Fibroblast of the aortic adventitia (primary cell): Measurements from ENCODE around the gene RAB9A. TPM values are rescaled to one million over a fixed set of nuclear protein-coding genes. Genes with fewer than 3 reads are reported as not detected.

Experiments used
- DNase-seq: peaks from one replicate; pipeline ENCODE4 v3.0.0-alpha.2; 2010; ENCODE audit warnings: low read depth
- H3K4me3 ChIP-seq: 2 replicates; pipeline ENCODE4 v1.5.1; 2011; ENCODE audit warnings: low read depth, mild to moderate bottlenecking, control low read depth, low read length, moderate library complexity
- CTCF ChIP-seq: IDR thresholded peaks from 2 replicates; pipeline ENCODE4 v1.5.1; 2011; ENCODE audit warnings: mild to moderate bottlenecking, low read length, control low read depth, inconsistent platforms; ENCODE audit not compliant: insufficient read depth
- total RNA-seq: library from RNA; depleted of rRNA; stranded (reverse); fragments of >200 nt; gene quantifications from 2 replicates; pipeline ENCODE4 v1.2.3, GENCODE V29; 2012; ENCODE audit warnings: low replicate concordance

Gene RAB9A
- total RNA-seq, 1 donor: 36.0 TPM

GRCh38 chrX:13685126-13685763 lies 3.7 kb upstream of the RAB9A start:
- no peak overlapping the region for H3K4me3 ChIP-seq
- no peak for DNase-seq
- no peak for TF ChIP-seq CTCF

DNA sequence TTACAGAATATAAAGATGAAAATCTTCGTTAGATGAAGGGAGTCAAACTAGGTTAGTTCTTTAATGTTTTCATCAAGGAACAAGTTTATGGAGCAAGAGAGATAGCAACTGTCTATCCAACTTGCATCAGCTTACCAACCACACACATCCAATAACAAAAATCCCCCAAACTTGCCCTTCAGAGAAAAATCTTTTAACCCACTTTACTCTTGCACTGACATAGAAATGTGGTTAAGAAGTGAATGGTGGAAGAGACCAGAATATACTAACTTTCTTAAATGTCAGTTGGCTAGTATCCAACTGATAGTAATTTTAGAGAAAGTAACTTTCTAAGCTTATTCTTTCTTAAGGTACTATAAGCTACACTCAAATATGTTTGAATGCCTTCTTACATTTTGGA lies 1.7 kb upstream of the RAB9A start:
- DNase-seq: no peak
- no peak for TF ChIP-seq CTCF
- no peak overlapping the region for H3K4me3 ChIP-seq

GRCh38 chrX:13688384-13688957 lies 457 bp upstream of the RAB9A start:
- no peak for TF ChIP-seq CTCF
- no peak for DNase-seq
- peak overlapping the region; percentile 88 for H3K4me3 ChIP-seq

- H3K4me3 ChIP-seq: peak overlapping the region; percentile 88
- DNase-seq: peak; percentile 63
- no peak for TF ChIP-seq CTCF
Measured at GRCh38 chrX:13689741-13690211, 848 bp downstream of the RAB9A start.

DNA sequence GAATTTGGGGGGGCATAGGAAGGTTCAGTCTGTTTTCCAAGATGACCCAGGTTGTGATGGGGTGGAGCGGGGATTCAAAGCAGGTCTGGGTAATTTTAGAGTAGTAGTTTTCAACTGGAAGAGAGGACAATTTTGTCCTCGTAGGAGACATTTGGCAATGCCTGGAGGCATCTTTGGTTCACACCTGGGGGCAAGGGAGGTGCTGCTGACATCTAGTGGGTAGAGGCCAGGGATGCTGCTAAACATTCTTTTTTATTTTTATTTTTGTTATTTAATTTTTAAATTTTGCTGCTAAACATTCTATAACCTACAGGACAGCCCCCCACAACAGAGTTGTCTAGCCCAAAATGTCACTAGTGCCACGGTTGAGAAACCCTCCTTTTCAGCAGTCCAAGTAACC lies 1.9 kb downstream of the RAB9A start:
- no peak for DNase-seq
- H3K4me3 ChIP-seq: peak overlapping the region; percentile 88
- TF ChIP-seq CTCF: peak; percentile 26

- TF ChIP-seq CTCF: no peak
- no peak overlapping the region for H3K4me3 ChIP-seq
- DNase-seq: no peak
Measured at GRCh38 chrX:13691841-13692371, 3.0 kb downstream of the RAB9A start.

- no peak for TF ChIP-seq CTCF
- DNase-seq: no peak
- H3K4me3 ChIP-seq: no peak overlapping the region
Measured at GRCh38 chrX:13692771-13693231, 3.9 kb downstream of the RAB9A start.
